ENCODE data around the gene SNX22.

Gene SNX22

GRCh38 chr15:64134345-64134829, 17.1 kb upstream of the SNX22 start:
- no peak for DNase-seq (ENCODE audit: low read depth)

- DNase-seq (ENCODE audit: low read depth): no peak
Measured at GRCh38 chr15:64136347-64136746, 15.2 kb upstream of the SNX22 start.

- DNase-seq (ENCODE audit: low read depth): no peak
Measured at GRCh38 chr15:64137226-64137833, 14.2 kb upstream of the SNX22 start.

- DNase-seq (ENCODE audit: low read depth): no peak
Measured at GRCh38 chr15:64138331-64138941, 13.1 kb upstream of the SNX22 start.

GRCh38 chr15:64141798-64142512, 9.6 kb upstream of the SNX22 start:
- no peak for DNase-seq (ENCODE audit: low read depth)

- DNase-seq (ENCODE audit: low read depth): no peak
Measured at GRCh38 chr15:64143276-64143675, 8.3 kb upstream of the SNX22 start.

- no peak for DNase-seq (ENCODE audit: low read depth)
Measured at GRCh38 chr15:64144192-64144564, 7.4 kb upstream of the SNX22 start.

GRCh38 chr15:64144565-64145281, 6.8 kb upstream of the SNX22 start:
- no peak for DNase-seq (ENCODE audit: low read depth)

- no peak for DNase-seq (ENCODE audit: low read depth)
Measured at GRCh38 chr15:64146041-64146440, 5.5 kb upstream of the SNX22 start.

- DNase-seq (ENCODE audit: low read depth): no peak
Measured at GRCh38 chr15:64146520-64146884, 5.0 kb upstream of the SNX22 start.

- DNase-seq (ENCODE audit: low read depth): no peak
Measured at GRCh38 chr15:64146885-64147681, 4.4 kb upstream of the SNX22 start.

- DNase-seq (ENCODE audit: low read depth): no peak
Measured at GRCh38 chr15:64148168-64148567, 3.4 kb upstream of the SNX22 start.

GRCh38 chr15:64148581-64148980, 3.0 kb upstream of the SNX22 start:
- DNase-seq (ENCODE audit: low read depth): no peak

- DNase-seq (ENCODE audit: low read depth): no peak
Measured at GRCh38 chr15:64149424-64149823, 2.1 kb upstream of the SNX22 start.

GRCh38 chr15:64149893-64150578, 1.5 kb upstream of the SNX22 start:
- no peak for DNase-seq (ENCODE audit: low read depth)

GRCh38 chr15:64152507-64153387, 1.2 kb downstream of the SNX22 start:
- DNase-seq (ENCODE audit: low read depth): no peak

- DNase-seq (ENCODE audit: low read depth): peak; percentile 66
Measured at GRCh38 chr15:64153480-64154367, 2.2 kb downstream of the SNX22 start.

GRCh38 chr15:64155802-64156651, 4.5 kb downstream of the SNX22 start:
- DNase-seq (ENCODE audit: low read depth): no peak

Data from GM04504 (cell line).